Measurements from ENCODE around the gene FHOD1.

- TF ChIP-seq CTCF (IDR thresholded peaks at IDR 0.05) = no peak
- no peak for TF ChIP-seq POLR2A (IDR thresholded peaks at IDR 0.05)
These were observed 19.1 kb downstream of the FHOD1 start for GRCh38 chr16:67228034-67228785.
